Activated T-cell treated with anti-CD3 and anti-CD28 coated beads, Interleukin-2, amount 50 U/mL, for 72 hours (primary cell): ENCODE measurements around the gene INHBE. TPM values are rescaled to one million over a fixed set of nuclear protein-coding genes. Genes with fewer than 3 reads are reported as not detected.

Experiments used
- ATAC-seq, 2 donors: fragments of 150-1000 bp; cut with Tn5 transposase; replicated peaks in 1 of 2; 2 replicates each; pipeline ENCODE4 v1.10.0; 2021; ENCODE audit warnings: moderate library complexity in 2 of 2, mild to moderate bottlenecking in 1 of 2
- DNase-seq, 2 donors: peaks; one replicate each; pipeline ENCODE4 v3.0.0; 2021 to 2022; ENCODE audit warnings: mixed read lengths in 1 of 2
- H3K27ac Mint-ChIP-seq: one replicate; pipeline ENCODE4 v1.8.0; 2022; ENCODE audit warnings: mild to moderate bottlenecking, moderate library complexity, mixed read lengths
- H3K27me3 Mint-ChIP-seq: one replicate; pipeline ENCODE4 v1.8.0; 2022; ENCODE audit warnings: low read depth, mixed read lengths
- H3K36me3 Mint-ChIP-seq, 2 donors: one replicate each; pipeline ENCODE4 v1.8.0; 2022; ENCODE audit warnings: mixed read lengths in 2 of 2, mild to moderate bottlenecking in 1 of 2; ENCODE audit not compliant: insufficient read depth in 2 of 2
- H3K4me1 Mint-ChIP-seq: one replicate; pipeline ENCODE4 v1.8.0; 2022; ENCODE audit warnings: low read depth, mixed read lengths
- H3K4me3 Mint-ChIP-seq, 2 donors: one replicate each; pipeline ENCODE4 v1.8.0; 2022; ENCODE audit warnings: mild to moderate bottlenecking in 2 of 2, mixed read lengths in 2 of 2, moderate library complexity in 2 of 2
- H3K9me3 Mint-ChIP-seq, 2 donors: one replicate each; pipeline ENCODE4 v1.8.0; 2022; ENCODE audit warnings: mixed read lengths in 2 of 2
- total RNA-seq, 2 donors: library from RNA; stranded (reverse); gene quantifications; one replicate each; pipeline ENCODE4 v1.2.3, GENCODE V29; 2022

The INHBE gene
- total RNA-seq, 2 donors from 2014 or later = 3.8 to 4.8 TPM

GRCh38 chr12:57476162-57476992, 21.3 kb downstream of the INHBE start:
- H3K27ac Mint-ChIP-seq = peak overlapping the region; percentile 95
- peak; percentile 87 to 91 for DNase-seq
- H3K27me3 Mint-ChIP-seq = no peaks in the 10 kb centered on the region
- peaks cover 73% of the 10 kb centered on the region for H3K4me1 Mint-ChIP-seq
- H3K9me3 Mint-ChIP-seq = no peaks in the 10 kb centered on the region
- peaks cover 17 to 34% of the 10 kb centered on the region in 2 donors for H3K36me3 Mint-ChIP-seq
- ATAC-seq = peak; percentile 62 to 74
- peak overlapping the region; percentile 97 to 98 for H3K4me3 Mint-ChIP-seq

GRCh38 chr12:57476993-57477709, 22.0 kb downstream of the INHBE start:
- H3K27ac Mint-ChIP-seq = peak overlapping the region; percentile 95
- no peaks in the 10 kb centered on the region for H3K9me3 Mint-ChIP-seq
- no peak for DNase-seq
- no peaks in the 10 kb centered on the region for H3K27me3 Mint-ChIP-seq
- no peak for ATAC-seq
- peaks cover 20 to 33% of the 10 kb centered on the region in 2 donors for H3K36me3 Mint-ChIP-seq
- peaks cover 79% of the 10 kb centered on the region for H3K4me1 Mint-ChIP-seq
- peak overlapping the region; percentile 97 to 98 for H3K4me3 Mint-ChIP-seq

GRCh38 chr12:57477710-57478681, 22.9 kb downstream of the INHBE start:
- H3K27me3 Mint-ChIP-seq = no peaks in the 10 kb centered on the region
- no peaks in the 10 kb centered on the region for H3K9me3 Mint-ChIP-seq
- peak overlapping the region; percentile 97 to 98 for H3K4me3 Mint-ChIP-seq
- H3K36me3 Mint-ChIP-seq = peaks cover 20 to 29% of the 10 kb centered on the region in 2 donors
- peaks cover 72% of the 10 kb centered on the region for H3K4me1 Mint-ChIP-seq
- ATAC-seq = peak; percentile 50 to 58
- peak; percentile 56 to 57 for DNase-seq
- peak overlapping the region; percentile 95 for H3K27ac Mint-ChIP-seq

GRCh38 chr12:57479043-57479375, 23.9 kb downstream of the INHBE start:
- Mint-ChIP-seq H3K36me3 (peaks cover 17 to 26% of the 10 kb centered on the region in 2 donors), H3K27ac (peak overlapping the region; percentile 95), H3K4me1 (peaks cover 68% of the 10 kb centered on the region), H3K9me3 (no peaks in the 10 kb centered on the region), H3K27me3 (no peaks in the 10 kb centered on the region), H3K4me3 (peak overlapping the region; percentile 97 to 98)
- DNase-seq (no peak), ATAC-seq (no peak)

- ATAC-seq = peak; percentile 63 to 66
- Mint-ChIP-seq H3K4me3 (peak within 1 kb of the TSS; percentile 97 to 98), H3K4me1 (peaks cover 63% of the 10 kb centered on the region)
Observed at GRCh38 chr12:57479376-57480115, 24.4 kb downstream of the INHBE start, which contains the start of gene ARHGAP9. Gene ARHGAP9 (minus strand): TSS chr12:57479866. CDS start chr12:57479406, 460 bp downstream.

GRCh38 chr12:57481671-57482070, 26.6 kb downstream of the INHBE start:
- H3K36me3 Mint-ChIP-seq = peaks cover 11 to 12% of the 10 kb centered on the region in 2 donors
- peak overlapping the region in 1 of 2 donors; percentile 97 for H3K4me3 Mint-ChIP-seq
- no peaks in the 10 kb centered on the region for H3K9me3 Mint-ChIP-seq
- H3K27ac Mint-ChIP-seq = peak overlapping the region; percentile 80
- H3K27me3 Mint-ChIP-seq = no peaks in the 10 kb centered on the region
- peaks cover 52% of the 10 kb centered on the region for H3K4me1 Mint-ChIP-seq
- ATAC-seq (no peak), DNase-seq (no peak)

More at GRCh38 chr12:57479376-57480115, 24.4 kb downstream of the INHBE start, which contains the start of gene ARHGAP9:
- H3K27me3 Mint-ChIP-seq = no peaks in the 10 kb centered on the region
- peaks cover 15 to 21% of the 10 kb centered on the region in 2 donors for H3K36me3 Mint-ChIP-seq
- H3K9me3 Mint-ChIP-seq = no peaks in the 10 kb centered on the region
- peak within 1 kb of the TSS; percentile 95 for H3K27ac Mint-ChIP-seq
- DNase-seq = peak; percentile 54 to 66

- Mint-ChIP-seq H3K9me3 (no peaks in the 10 kb centered on the region), H3K36me3 (peaks cover 6 to 9% of the 10 kb centered on the region in 2 donors), H3K27ac (no peak overlapping the region), H3K4me1 (peaks cover 40% of the 10 kb centered on the region), H3K4me3 (no peak overlapping the region), H3K27me3 (no peaks in the 10 kb centered on the region)
- ATAC-seq (no peak), DNase-seq (no peak)
Observed at GRCh38 chr12:57483466-57483865, 28.4 kb downstream of the INHBE start.

- Mint-ChIP-seq H3K27me3 (no peaks in the 10 kb centered on the region), H3K4me1 (peaks cover 34% of the 10 kb centered on the region), H3K27ac (no peak overlapping the region), H3K36me3 (peaks cover 21 to 26% of the 10 kb centered on the region in 2 donors), H3K4me3 (no peak overlapping the region), H3K9me3 (no peaks in the 10 kb centered on the region)
- ATAC-seq = no peak
- DNase-seq = no peak
Observed at GRCh38 chr12:57485695-57486094, 30.6 kb downstream of the INHBE start.

- no peaks in the 10 kb centered on the region for H3K27me3 Mint-ChIP-seq
- no peak for DNase-seq
- no peaks in the 10 kb centered on the region for H3K9me3 Mint-ChIP-seq
- peak overlapping the region; percentile 92 to 99 for H3K4me3 Mint-ChIP-seq
- H3K27ac Mint-ChIP-seq = peak overlapping the region; percentile 98
- H3K4me1 Mint-ChIP-seq = peaks cover 31% of the 10 kb centered on the region
- peaks cover 24 to 40% of the 10 kb centered on the region in 2 donors for H3K36me3 Mint-ChIP-seq
- no peak for ATAC-seq
Observed at GRCh38 chr12:57487055-57487596, 32.0 kb downstream of the INHBE start.

- H3K4me3 Mint-ChIP-seq = peak within 1 kb of the TSS; percentile 92 to 99
- peaks cover 26 to 44% of the 10 kb centered on the region in 2 donors for H3K36me3 Mint-ChIP-seq
- DNase-seq (peak; percentile 92 to 95), ATAC-seq (peak; percentile 98)
- peaks cover 33% of the 10 kb centered on the region for H3K4me1 Mint-ChIP-seq
- H3K27ac Mint-ChIP-seq = peak within 1 kb of the TSS; percentile 98
- no peaks in the 10 kb centered on the region for H3K27me3 Mint-ChIP-seq
- no peaks in the 10 kb centered on the region for H3K9me3 Mint-ChIP-seq
Observed at GRCh38 chr12:57487597-57488401, 32.7 kb downstream of the INHBE start, which contains the start of gene MARS1. Gene MARS1 (plus strand): TSS chr12:57488068. CDS start chr12:57488091, 23 bp downstream.
